Vagina (tissue), 2 donors: ENCODE results near the gene TWIST2. TPM values are rescaled to one million over a fixed set of nuclear protein-coding genes. Genes with fewer than 3 reads are reported as not detected.
A peak's percentile ranks its signal among the peaks of the same experiment; 100 is the strongest.

Source experiments
- DNase-seq, 2 donors: peaks; one replicate each; pipeline ENCODE4 v3.0.0-alpha.2; 2017; ENCODE audit errors: extremely low spot score in 2 of 2
- H3K27ac ChIP-seq: fragments of 200-600 bp; sonication (generic); one replicate; pipeline ENCODE4 v1.5.1; 2019
- H3K27me3 ChIP-seq: fragments of 200-600 bp; sonication (generic); one replicate; pipeline ENCODE4 v1.5.1; 2019
- H3K36me3 ChIP-seq, 2 donors: fragments of 200-600 bp; sonication (generic); one replicate each; pipeline ENCODE4 v1.5.1; 2017 to 2019
- H3K4me1 ChIP-seq: fragments of 200-600 bp; sonication (generic); one replicate; pipeline ENCODE4 v1.5.1; 2019
- H3K4me3 ChIP-seq, 2 donors: fragments of 200-600 bp; sonication (generic); 1 replicate in 1 of 2; 2 replicates in 1 of 2; pipeline ENCODE4 v1.5.1; 2016 to 2019
- H3K9me3 ChIP-seq: fragments of 200-600 bp; sonication (generic); one replicate; pipeline ENCODE4 v1.5.1; 2019
- CTCF ChIP-seq, 3 experiments: fragments of 450-650 bp in 2 of 3; fragments of 200-600 bp in 1 of 3; sonication (generic) in 1 of 3; IDR thresholded peaks; one replicate each; pipeline ENCODE4 v1.5.1; 2017 to 2019; ENCODE audit warnings: antibody characterized with exemption in 3 of 3, mild to moderate bottlenecking in 2 of 3, moderate library complexity in 2 of 3
- POLR2A ChIP-seq, 2 donors: fragments of 450-650 bp; IDR thresholded peaks; one replicate each; pipeline ENCODE4 v1.6.1; 2017; ENCODE audit warnings: antibody characterized with exemption in 2 of 2, mild to moderate bottlenecking in 2 of 2, moderate library complexity in 2 of 2
- POLR2AphosphoS5 ChIP-seq, 2 donors: sonication (generic); formaldehyde crosslinking; IDR thresholded peaks; one replicate each; pipeline ENCODE4 v1.9.0; 2017; ENCODE audit warnings: antibody characterized with exemption in 2 of 2, mild to moderate bottlenecking in 2 of 2, low read depth in 1 of 2; ENCODE audit not compliant: insufficient read depth in 1 of 2
- intact Hi-C: fragments of 100-400 bp; cut with DNase I; formaldehyde crosslinking; loops from one replicate; pipeline ENCODE4 v1.15.1; 2023
- total RNA-seq: library from RNA; depleted of rRNA; stranded (reverse); fragments of >200 nt; gene quantifications from one replicate; pipeline ENCODE4 v1.2.3, GENCODE V29; 2016

TWIST2 gene
- total RNA-seq, 1 donor from 2014 or later: 214 TPM

- Histone ChIP-seq H3K27me3 (no peaks in the 10 kb centered on the region), H3K27ac (peak overlapping the region; percentile 7), H3K4me1 (peaks cover 11% of the 10 kb centered on the region), H3K36me3 (no peaks in the 10 kb centered on the region), H3K9me3 (no peaks in the 10 kb centered on the region), H3K4me3 (no peak overlapping the region)
- peak; percentile 83 to 87 for DNase-seq
- TF ChIP-seq POLR2AphosphoS5 (IDR thresholded peaks at IDR 0.05; ENCODE audit: insufficient read depth in 1 of 2, low read depth in 1 of 2) (no peak), CTCF (IDR thresholded peaks at IDR 0.05) (no peak), POLR2A (IDR thresholded peaks at IDR 0.05) (no peak)
- intact Hi-C loops: no loop called here
Observed at GRCh38 chr2:238954841-238955591, 107.1 kb downstream of the TWIST2 start.

- TF ChIP-seq POLR2AphosphoS5 (IDR thresholded peaks at IDR 0.05; ENCODE audit: insufficient read depth in 1 of 2, low read depth in 1 of 2): no peak
- no peak for TF ChIP-seq CTCF (IDR thresholded peaks at IDR 0.05)
- TF ChIP-seq POLR2A (IDR thresholded peaks at IDR 0.05): no peak
- Histone ChIP-seq H3K4me1 (peaks cover 11% of the 10 kb centered on the region), H3K27ac (peak overlapping the region; percentile 7), H3K4me3 (no peak overlapping the region), H3K36me3 (no peaks in the 10 kb centered on the region), H3K27me3 (no peaks in the 10 kb centered on the region), H3K9me3 (no peaks in the 10 kb centered on the region)
- intact Hi-C loops: no loop called here
- peak; percentile 67 to 92 for DNase-seq
Observed at GRCh38 chr2:238955648-238956531, 108.0 kb downstream of the TWIST2 start.

GRCh38 chr2:238956676-238957075 is 108.8 kb downstream of the TWIST2 start:
- peak; percentile 40 to 74 for DNase-seq
- H3K4me1 ChIP-seq: peaks cover 11% of the 10 kb centered on the region
- H3K27me3 ChIP-seq: no peaks in the 10 kb centered on the region
- no peak overlapping the region for H3K4me3 ChIP-seq
- no peaks in the 10 kb centered on the region for H3K9me3 ChIP-seq
- TF ChIP-seq POLR2AphosphoS5 (IDR thresholded peaks at IDR 0.05; ENCODE audit: insufficient read depth in 1 of 2, low read depth in 1 of 2) (no peak), POLR2A (IDR thresholded peaks at IDR 0.05) (no peak), CTCF (IDR thresholded peaks at IDR 0.05) (no peak)
- intact Hi-C loops: no loop called here
- H3K36me3 ChIP-seq: no peaks in the 10 kb centered on the region
- no peak overlapping the region for H3K27ac ChIP-seq
